ENCODE data around the gene KY. TPM values are rescaled to one million over a fixed set of nuclear protein-coding genes. Genes with fewer than 3 reads are reported as not detected.
"Not testable (repeated sequence)": the region's sequence is repeated elsewhere in the genome, so short reads cannot be mapped to it uniquely, and the experiment has no call there.

KY gene
- total RNA-seq, 1 experiment from 2014 or later = not detected

DNA sequence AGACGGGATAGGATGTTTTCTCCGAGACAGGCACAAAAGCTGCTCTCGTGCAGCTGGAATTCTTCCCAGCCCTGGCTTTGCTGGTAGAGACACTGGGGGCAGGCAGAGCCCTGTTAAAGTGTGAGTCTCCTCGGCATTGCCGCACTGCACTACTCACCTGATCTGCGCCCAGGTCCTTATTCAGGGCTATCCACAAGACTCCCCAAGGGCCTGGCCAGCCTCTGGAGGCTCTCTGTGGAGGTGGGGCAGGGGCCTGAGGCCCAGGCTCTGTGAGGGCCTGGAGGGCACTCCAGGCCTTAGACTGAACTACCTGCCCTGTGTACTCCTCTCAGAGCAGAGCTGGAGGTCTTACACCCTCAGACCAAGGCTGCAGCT, 48.4 kb downstream of the KY start:
- no peak for DNase-seq (ENCODE audit: low spot score)

DNA sequence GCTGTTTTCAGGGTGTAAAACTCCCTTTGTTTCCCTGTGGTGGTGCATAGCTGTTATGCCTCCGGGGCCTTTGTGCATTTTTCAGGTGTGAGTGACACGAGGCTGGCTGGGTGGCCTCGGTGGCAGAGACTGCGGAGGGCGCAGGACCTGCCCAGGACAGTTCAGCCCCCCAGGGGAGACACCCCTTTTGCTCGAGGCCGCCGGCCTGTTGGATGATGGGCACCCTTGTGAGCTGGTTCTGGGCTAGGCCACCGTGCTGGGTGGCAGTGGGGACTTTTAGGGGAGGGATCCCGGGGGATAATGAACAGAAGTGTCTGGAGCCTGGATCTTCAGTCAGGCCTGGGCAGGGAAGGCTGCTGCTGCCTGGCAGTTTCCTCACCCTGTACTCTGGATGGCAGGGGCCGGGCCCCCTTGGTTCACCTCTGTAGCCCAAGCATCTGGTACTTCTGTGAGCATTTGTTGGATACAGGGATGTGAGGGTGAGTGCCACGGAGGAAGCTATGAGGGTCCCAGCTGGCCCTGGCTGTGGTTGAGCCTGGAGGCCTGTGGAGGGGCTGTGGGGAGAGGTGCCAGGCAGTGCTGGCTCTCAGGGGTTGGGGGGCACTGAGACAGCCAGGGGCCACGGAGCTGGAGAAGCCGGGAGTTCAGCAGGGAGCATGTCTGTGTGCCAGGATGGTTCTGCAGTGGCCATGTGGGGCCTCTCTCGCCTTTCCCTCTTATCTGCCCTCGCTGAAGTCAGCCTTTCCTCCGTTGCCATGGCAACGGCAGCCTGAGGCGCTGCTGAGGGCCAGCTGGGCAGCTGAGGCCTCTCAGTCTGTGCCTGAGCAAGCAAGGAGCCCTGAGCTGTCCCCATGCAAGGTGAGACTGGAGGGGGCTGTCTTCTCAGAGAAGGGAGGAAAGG, 49.0 kb downstream of the KY start:
- peak; percentile 46 for DNase-seq (ENCODE audit: low spot score)

DNA sequence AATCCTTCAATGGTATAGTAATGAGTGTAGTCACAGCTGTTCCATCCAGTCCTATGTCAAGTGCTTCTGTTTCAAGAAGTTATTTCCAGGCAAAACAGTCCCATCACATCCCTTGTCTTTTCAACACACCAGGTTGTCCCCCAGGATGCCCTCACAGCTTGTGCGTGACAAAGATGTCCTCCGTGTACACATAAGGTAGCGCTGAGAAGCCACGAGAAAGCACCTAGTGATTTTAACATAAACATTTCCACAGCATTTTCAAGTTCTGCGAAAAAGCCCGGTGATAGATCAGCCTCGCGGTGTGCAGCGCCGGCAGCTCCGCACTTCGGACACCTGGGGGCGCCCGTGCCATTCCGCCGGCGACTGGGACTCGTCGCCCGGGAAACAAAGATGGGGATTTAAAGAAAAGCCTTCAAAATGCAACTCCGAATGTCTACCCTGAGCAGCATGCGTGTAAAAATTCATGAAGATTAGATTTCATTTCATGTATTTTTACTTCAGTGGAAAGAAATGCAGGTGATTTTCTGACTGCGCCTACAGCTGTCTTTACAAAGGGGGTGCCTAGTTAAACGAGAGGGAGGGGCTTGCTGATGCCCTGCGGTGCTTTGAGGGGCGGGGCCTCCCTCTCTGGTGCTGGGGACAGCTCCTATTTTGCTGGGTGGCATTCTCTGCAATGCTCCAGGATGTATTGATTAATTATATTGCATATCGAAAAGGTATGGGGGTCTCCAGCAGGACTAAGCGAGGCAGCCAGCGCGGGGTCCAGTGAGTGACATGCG, 49.9 kb downstream of the KY start:
- peak; percentile 39 for DNase-seq (ENCODE audit: low spot score)

DNA sequence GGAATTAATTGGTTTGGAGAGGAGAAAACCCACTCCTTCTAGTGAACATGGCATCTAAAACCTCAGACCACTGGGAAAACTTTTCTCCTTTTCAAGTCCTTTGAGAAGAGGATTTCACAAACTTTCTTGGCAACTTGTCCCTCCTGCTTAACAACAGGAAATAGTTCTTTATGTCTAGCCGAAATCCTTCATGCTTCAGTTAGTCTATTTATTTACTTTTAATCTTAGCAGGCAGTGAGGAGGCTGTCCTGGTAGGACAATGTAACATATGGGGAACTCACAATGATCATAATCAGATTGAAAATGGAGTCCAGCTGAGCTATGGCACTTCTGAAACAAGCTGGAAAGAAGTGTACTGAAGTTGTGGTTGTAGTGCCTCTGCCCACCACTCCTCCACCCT, 50.6 kb downstream of the KY start:
- no peak for DNase-seq (ENCODE audit: low spot score)

DNA sequence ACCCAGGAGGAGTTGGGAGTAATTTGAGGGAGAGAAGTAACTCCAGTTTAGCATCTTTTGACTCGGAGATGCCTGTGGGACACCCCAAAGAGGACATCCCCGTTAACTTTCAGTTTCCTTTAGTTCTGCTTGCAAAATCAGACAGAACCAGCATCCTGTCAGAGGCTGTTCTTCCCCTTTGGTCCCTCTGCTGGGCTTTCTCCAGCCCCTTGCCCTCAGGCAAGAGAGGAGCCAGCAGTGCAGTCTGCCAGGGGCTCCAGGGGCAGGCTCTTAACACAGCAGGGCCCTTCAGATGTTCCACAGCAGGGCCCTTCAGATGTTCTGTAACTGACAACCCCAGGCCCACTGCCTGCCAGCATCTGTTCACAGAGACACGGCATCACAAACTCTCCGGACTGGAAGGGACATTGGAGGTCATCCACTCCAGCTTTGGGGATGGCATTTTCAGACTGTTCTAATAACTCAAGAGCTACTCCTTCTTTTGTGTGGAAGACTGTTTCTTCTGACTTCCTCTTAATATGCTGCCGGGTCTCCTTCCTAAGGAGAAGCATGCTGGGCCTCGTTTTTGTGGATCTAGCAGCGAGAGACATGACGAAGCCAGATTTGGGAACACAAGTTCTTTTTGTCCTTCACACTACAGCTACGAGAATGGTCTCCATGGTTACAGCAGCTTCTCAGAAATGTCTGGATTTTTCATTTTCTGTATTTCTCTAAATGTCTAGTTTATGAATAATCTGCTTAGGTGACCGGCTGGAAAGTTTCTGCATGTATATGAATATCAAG, 51.9 kb downstream of the KY start:
- no peak for DNase-seq (ENCODE audit: low spot score)

DNA sequence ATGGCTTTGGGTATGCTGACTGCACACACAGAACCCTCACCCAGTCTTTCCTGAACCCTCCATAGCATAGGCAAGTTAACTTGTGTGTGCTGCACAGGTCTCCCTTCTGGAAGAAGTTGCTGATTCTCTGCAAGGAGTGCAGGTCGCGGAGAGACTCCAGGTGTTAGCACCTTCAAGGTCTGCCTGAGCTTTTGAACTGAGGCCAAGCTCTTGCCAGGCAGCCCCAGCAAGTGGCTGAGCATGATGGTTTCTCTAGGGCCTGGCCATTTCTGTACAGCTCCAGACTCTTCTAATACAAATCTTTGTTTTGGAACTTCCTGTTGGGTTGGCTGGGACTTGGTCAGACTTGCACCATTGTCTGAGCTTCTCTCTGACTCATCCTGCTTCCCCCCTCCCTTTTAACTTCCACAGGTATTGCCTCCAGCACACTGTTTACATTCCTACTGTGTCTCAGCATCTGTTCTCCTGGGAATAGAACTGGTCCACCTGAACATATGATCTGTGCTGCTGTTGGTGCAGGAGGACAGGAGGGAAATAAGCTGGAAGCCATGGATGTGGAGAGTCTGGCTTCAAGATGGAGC, 53.3 kb downstream of the KY start:
- DNase-seq (ENCODE audit: low spot score) = no peak

DNA sequence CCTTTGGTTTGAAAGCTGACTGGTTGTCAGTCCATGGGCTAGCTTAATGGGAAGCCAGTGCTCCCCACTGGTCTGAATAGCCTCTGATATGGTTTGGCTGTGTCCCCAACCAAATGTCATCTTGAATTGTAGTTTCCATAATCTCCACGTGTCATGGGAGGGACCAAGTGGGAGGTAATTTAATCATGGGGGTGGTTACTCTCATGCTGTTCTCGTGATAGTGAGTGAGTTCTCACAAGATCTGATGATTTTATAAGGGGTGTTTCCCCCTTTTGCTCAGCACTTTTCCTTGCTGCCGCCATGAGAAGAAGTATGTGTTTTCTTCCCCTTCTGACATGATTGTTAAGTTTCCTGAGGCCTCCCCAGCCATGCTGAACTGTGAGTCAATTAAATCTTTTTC, 55.8 kb downstream of the KY start:
- not testable (repeated sequence) for DNase-seq (ENCODE audit: low spot score)

DNA sequence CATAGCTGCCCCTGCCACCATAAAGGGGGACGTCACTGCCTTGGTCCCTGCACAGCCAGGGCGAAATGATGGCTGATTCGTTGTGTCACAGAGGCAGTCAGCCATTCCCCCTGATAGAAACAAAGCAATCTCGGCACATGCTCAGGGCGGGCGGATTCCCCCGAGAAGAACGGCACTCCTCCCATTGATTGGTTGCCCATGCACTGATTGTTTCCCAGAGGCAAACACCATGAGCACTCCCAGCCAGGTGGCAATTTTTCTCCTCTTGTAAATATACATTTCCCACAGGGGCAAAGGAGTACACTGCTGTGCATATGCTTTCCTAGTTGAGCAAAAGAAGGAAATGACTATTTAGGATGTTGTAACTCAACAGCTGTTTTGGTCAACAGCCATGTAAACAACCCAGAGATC, 56.5 kb downstream of the KY start:
- no peak for DNase-seq (ENCODE audit: low spot score)

DNA sequence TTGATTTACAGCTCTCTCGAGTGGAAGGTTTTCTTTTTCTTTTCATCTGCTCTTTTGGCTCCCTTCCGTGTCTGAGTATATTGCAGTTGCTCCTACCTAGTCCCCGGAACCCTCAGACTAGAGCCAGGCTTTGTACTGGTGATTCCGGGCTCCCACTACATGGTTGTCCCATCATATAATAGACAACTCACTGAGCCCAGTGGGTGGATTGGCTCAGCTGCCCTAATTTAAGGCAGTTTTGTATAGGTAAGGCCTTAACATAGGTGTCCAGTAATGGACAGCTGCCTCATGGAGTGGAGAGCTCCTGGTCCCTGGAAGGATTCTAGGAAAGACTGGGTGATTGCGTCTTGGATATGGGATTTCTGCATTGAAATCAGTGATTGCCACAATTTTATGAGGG, 58.0 kb downstream of the KY start:
- no peak for DNase-seq (ENCODE audit: low spot score)

DNA sequence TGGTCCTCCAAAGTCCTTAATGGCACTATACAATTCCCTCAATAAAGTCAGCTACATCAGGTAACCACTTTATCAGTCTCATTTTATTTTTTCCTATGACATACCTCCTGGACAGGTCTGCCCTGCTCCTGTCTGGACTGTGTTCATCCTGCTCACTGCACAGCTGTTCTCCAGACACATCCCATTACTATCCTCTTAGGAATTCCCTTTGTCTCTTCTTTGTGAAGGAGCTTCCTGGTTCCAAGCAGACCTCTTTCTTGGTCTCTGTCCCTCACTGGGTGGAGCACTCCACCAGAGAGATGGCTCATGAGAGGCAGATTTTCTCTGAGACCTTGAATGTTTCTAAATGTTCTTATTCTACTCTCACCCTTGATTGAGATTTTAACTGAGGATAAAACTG, 60.1 kb downstream of the KY start:
- DNase-seq (ENCODE audit: low spot score) = no peak

DNA sequence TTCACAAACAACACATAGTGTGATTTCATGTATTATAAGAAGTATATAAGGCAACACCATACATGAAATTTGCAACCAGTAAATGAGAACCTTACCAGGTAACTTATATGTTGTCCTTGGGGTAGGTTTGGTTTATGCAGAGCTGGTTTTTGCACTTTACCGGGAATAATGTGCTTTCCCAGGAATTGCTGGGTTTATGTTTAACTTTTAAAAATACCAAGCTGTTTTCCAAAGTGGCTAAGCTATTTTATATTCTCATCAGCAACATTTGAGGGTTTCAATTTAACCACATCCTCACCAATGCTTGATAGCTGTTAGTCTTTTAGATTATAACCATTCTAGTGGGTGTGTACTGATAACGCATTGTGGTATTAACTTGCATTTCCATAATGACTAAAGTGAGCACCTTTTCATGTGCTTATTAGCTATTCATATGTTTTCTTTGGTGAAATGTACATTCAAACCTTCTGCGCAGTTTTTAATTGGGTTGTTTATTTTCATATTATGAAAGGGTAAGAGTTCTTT, 71.6 kb downstream of the KY start:
- no peak for DNase-seq (ENCODE audit: low spot score)

DNA sequence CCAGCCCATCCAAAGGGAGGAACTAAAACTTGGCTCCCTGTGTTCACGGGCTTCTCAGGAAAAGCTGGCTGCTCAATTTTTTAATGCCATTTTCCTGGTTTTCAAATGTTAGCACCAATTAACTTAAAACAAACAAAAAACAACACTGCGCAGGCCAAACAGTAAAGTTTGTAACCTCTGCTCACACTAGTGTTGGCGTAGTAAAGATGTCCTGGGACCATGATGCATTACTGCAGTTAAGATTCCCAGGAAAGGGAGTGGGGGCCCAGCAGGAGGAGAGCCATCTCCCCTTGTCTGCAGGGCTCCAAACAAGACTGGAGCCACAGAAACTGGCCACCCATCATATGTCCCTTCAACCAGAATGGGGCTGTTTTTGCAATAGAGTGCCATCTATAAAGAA, 74.0 kb downstream of the KY start:
- no peak for DNase-seq (ENCODE audit: low spot score)

DNA sequence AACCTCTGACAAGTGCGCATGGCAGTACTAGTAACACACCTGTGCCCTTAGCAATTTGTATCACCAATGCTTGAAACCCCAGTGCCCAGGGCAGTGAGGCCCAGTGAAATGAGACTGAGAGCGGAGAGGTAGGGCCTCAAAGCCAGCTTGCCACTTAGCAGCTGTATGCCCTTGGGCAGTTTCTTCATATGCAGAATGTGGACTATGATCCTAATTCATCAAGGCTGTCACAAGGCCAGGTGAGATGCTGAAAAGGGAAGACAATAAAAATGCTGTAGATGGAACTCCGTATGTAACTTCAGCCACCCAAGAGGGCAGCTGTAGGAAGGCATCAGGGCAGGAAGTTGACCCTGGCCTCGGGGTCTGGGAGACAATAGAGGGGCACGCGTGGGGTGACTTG, 74.4 kb downstream of the KY start:
- DNase-seq (ENCODE audit: low spot score) = no peak

DNA sequence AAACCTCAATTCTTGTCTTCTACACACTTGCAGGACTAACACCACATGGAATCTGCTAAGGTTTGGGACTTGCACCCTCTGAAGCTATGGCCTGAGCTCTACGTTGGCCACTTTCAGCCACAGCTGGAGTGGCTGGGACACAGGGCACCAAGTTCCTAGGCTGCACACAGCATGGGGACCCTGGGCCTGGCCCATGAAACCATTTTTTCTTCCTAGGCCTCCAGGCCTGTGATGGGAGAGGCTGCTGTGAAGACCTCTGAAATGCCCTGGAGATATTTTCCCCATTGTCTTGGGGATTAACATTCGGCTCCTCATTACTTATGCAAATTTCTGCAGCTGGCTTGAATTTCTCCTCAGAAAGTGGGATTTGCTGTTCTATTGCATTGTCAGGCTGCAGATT, 80.9 kb downstream of the KY start:
- DNase-seq (ENCODE audit: low spot score) = not testable (repeated sequence)

DNA sequence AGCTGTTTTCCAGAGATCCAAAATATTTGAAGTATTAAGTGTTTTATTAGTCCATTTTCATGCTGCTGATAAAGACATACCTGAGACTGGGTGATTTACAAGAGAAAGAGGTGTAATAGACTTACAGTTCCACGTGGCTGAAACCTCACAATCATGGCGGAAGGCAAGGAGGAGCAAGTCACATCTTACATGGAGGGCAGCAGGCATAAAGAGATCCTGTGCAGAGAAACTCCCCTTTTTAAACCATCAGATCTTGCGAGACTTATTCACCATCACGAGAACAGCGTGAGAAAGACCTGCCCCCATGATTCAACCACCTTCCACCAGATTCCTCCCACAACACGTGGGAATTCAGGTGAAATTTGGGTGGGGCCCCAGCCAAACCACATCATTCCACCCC, 82.0 kb downstream of the KY start:
- no peak for DNase-seq (ENCODE audit: low spot score)

DNA sequence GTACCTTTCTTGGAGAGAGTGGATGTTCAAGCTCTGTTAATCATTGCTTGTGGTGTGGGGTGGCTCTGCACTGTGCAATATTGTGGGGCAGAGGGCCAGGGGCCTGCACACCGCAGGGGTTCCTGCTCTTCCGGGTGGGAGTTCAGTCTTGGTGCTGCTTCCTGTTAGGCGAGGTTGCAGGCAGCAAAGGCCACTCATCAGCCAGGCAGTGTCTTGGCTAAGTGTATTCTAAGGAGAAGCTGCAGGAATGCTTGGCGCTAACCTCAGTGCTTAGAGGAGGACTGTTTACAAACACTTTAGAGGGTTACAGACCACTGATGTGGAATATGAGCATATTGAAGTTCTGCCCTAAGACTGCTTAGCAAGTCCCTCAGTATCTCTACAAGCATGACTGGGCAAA, 83.2 kb downstream of the KY start:
- DNase-seq (ENCODE audit: low spot score) = no peak

DNA sequence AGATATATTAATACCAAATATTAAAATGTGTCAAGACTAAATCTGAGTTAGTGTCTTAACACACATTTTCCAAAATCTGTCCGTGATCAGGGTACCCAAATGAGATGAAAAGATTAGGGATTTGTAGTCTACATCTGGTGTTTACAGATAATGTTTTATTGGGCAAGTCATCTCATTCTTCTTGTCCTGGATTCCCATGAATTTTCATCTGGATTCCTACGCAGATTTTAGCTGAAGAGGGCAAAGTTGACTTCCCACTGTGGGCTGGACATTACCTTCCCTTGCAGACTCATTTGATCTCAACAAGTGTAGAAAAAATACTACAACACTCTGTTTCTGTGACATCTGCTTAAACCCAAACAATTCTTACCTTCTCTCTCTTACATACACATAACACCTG, 85.8 kb downstream of the KY start:
- DNase-seq (ENCODE audit: low spot score) = no peak

DNA sequence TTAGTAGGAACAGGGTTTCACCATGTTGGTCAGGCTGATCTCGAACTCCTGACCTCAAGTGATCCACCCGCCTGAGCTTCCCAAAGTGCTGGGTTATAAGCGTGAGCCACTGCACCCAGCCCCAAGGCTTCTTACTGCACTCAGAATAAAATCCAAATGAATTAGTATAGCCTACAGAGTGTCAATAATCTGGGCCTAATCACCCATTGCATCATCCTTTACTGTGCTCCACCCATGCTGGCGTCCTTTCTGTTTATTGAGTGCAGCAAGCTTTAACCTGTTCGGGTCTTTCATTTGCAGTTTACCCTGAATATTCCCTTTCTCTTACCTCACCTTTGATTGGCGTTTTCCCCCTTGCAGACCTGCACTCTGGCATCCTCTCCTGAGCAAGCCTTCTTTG, 87.2 kb downstream of the KY start:
- no peak for DNase-seq (ENCODE audit: low spot score)

DNA sequence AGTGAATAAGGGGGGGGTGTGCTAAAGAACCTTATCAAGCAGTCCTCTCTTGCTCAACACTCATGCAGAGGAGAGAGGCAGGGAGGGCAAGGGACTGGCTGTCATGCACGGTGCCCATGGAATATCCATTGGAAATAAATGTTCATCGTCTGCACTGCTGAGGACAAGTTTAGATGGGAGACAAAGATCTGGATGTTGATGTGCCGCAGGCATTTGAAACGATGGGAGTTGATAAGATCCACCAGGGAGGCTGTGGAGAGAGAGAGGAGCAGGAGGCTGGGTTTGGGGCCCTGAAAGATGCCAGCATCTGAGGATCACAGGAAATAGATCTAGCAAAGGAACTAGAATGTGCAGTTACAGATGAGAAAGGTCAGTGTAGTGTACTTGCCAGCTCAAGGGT, 88.8 kb downstream of the KY start:
- DNase-seq (ENCODE audit: low spot score) = no peak

DNA sequence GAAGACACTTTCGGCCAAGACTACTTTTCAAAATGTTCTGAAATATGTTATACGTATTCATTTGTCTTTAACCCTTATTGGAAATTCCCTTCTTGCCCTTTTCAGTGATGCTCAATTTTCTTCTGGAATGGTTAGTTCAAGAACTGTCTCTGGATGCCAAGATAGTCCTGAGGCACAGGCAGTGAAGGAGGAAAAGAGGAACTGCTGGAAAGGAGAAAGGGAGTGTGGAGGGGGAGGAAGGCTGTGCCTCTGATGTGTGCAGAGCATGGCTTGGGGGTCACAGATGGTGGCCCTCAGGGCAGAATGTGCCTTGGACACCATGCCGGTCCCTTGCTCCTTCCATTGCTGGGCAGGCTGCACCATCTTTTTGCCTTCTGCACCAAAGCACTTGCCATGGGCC, 91.2 kb downstream of the KY start:
- no peak for DNase-seq (ENCODE audit: low spot score)

Data from A172 (cell line).